GM12801 (cell line): ENCODE data around the gene ARHGEF6.

Experiments used
- CTCF ChIP-seq: IDR thresholded peaks from one replicate; pipeline ENCODE4 v1.5.1; 2011; ENCODE audit warnings: control low read depth; ENCODE audit not compliant: insufficient read length; ENCODE audit errors: extremely low read depth

ARHGEF6 gene

GRCh38 chrX:136620780-136621179 lies 160.0 kb downstream of the ARHGEF6 start:
- TF ChIP-seq CTCF = no peak

GRCh38 chrX:136619899-136620505 lies 160.7 kb downstream of the ARHGEF6 start:
- TF ChIP-seq CTCF = no peak

- TF ChIP-seq CTCF = no peak
Observed at GRCh38 chrX:136616987-136617685, 163.6 kb downstream of the ARHGEF6 start.
